ENCODE measurements around the gene NRG4. TPM values are rescaled to one million over a fixed set of nuclear protein-coding genes. Genes with fewer than 3 reads are reported as not detected.
A peak's percentile ranks its signal among the peaks of the same experiment; 100 is the strongest.

Gene NRG4
- total and polyA plus RNA-seq, 9 of the 15 experiments (the other 6 are each of a cell fraction or from before 2014, with no cell fraction given), result 0.33 to 2.5 (median 0.76) TPM

DNA sequence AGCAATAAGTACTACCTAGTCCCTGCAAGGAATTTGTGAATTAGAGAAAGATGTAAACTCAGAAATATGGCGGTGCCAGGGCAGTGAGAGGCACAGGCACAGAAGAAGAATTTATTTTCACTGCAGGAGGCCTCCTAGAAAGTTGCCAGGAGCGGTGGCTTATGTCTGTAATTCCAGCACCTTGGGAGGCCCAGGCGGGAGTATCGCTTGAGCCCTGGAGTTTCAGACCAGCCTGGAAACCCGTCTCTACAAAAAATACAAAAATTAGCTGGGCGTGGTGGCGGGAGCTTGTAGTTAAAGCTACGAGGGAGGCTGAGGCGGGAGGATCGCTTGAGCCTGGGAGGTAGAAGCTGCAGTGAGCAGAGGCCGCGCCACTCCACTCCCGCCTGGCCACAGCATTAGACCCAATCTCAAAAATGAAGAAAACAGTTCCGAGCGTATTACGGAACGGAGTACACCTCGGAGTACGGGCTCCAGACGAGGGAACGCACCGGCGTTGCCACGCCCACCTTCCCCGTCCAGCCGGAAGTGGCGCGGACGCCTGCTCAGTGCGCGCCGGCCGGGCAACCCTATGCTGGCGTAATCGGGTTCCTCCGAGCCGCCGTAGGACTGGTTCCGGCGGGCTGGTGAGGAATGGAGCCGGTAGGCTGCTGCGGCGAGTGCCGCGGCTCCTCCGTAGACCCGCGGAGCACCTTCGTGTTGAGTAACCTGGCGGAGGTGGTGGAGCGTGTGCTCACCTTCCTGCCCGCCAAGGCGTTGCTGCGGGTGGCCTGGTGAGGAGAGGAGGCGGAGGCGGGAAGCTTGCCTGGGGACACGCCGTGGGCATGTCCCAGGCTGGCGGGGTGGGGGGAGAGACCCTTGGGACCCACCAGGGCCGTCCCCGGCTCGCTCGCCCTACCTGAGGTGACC, 108.6 kb downstream of the NRG4 start, which contains the start of gene FBXO22 (continued):
- TF ChIP-seq CREB3L1 (IDR thresholded peaks at IDR 0.05; ENCODE audit: borderline replicate concordance, low read depth) (peak; percentile 75), NONO (IDR thresholded peaks at IDR 0.05; ENCODE audit: low read depth in 2 of 2, low read length in 1 of 2) (peak in 1 of 2 experiments; percentile 55; a peak in 1 of 4 replicates), NUFIP1 (IDR thresholded peaks at IDR 0.05; ENCODE audit: partially characterized antibody) (no peak), MXI1 (IDR thresholded peaks at IDR 0.05; ENCODE audit: low read depth, low read length) (peak; percentile 63), POLR2A (conservative IDR thresholded peaks at IDR 0.05) (peak; percentile 92), GABPB1 (CRISPR knock-in tag; IDR thresholded peaks at IDR 0.05) (peak; percentile 100), EP300 (IDR thresholded peaks at IDR 0.05; ENCODE audit: low read length) (no peak), PHB2 (IDR thresholded peaks at IDR 0.05; ENCODE audit: low read depth) (no peak), SAP30 (IDR thresholded peaks at IDR 0.05; ENCODE audit: borderline replicate concordance, insufficient read depth, low read depth, low read length, poor library complexity, severe bottlenecking) (peak; percentile 31), MAFK (IDR thresholded peaks at IDR 0.05; ENCODE audit: low read length) (no peak), GATA2 (CRISPR knock-in tag; IDR thresholded peaks at IDR 0.05) (no peak), U2AF2 (optimal IDR thresholded peaks at IDR 0.05; ENCODE audit: low read depth, low read length) (no peak), TFAM (CRISPR knock-in tag; conservative IDR thresholded peaks at IDR 0.05) (no peak), DACH1 (IDR thresholded peaks at IDR 0.05; ENCODE audit: partially characterized antibody) (no peak), PURB (CRISPR knock-in tag; IDR thresholded peaks at IDR 0.05; ENCODE audit: low read depth) (no peak), BRD9 (IDR thresholded peaks at IDR 0.05; ENCODE audit: low read depth, partially characterized antibody) (no peak), SMC3 (conservative IDR thresholded peaks at IDR 0.05; ENCODE audit: insufficient read depth, low read depth, low read length) (no peak), GABPA (tag; conservative IDR thresholded peaks at IDR 0.05; ENCODE audit: low read depth) (peak; percentile 99), FOSL1 (tag; conservative IDR thresholded peaks at IDR 0.05) (peak; percentile 31; the same call in 1 of the 2 replicates), HDAC3 (IDR thresholded peaks at IDR 0.05; ENCODE audit: borderline replicate concordance, partially characterized antibody) (no peak), ETS2 (tag; IDR thresholded peaks at IDR 0.05; ENCODE audit: borderline replicate concordance, poor library complexity, severe bottlenecking) (no peak)
- TF ChIP-seq, protein P1, sequence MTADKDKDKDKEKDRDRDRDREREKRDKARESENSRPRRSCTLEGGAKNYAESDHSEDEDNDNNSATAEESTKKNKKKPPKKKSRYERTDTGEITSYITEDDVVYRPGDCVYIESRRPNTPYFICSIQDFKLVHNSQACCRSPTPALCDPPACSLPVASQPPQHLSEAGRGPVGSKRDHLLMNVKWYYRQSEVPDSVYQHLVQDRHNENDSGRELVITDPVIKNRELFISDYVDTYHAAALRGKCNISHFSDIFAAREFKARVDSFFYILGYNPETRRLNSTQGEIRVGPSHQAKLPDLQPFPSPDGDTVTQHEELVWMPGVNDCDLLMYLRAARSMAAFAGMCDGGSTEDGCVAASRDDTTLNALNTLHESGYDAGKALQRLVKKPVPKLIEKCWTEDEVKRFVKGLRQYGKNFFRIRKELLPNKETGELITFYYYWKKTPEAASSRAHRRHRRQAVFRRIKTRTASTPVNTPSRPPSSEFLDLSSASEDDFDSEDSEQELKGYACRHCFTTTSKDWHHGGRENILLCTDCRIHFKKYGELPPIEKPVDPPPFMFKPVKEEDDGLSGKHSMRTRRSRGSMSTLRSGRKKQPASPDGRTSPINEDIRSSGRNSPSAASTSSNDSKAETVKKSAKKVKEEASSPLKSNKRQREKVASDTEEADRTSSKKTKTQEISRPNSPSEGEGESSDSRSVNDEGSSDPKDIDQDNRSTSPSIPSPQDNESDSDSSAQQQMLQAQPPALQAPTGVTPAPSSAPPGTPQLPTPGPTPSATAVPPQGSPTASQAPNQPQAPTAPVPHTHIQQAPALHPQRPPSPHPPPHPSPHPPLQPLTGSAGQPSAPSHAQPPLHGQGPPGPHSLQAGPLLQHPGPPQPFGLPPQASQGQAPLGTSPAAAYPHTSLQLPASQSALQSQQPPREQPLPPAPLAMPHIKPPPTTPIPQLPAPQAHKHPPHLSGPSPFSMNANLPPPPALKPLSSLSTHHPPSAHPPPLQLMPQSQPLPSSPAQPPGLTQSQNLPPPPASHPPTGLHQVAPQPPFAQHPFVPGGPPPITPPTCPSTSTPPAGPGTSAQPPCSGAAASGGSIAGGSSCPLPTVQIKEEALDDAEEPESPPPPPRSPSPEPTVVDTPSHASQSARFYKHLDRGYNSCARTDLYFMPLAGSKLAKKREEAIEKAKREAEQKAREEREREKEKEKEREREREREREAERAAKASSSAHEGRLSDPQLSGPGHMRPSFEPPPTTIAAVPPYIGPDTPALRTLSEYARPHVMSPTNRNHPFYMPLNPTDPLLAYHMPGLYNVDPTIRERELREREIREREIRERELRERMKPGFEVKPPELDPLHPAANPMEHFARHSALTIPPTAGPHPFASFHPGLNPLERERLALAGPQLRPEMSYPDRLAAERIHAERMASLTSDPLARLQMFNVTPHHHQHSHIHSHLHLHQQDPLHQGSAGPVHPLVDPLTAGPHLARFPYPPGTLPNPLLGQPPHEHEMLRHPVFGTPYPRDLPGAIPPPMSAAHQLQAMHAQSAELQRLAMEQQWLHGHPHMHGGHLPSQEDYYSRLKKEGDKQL (CRISPR knock-in tag; IDR thresholded peaks at IDR 0.05; ENCODE audit: borderline replicate concordance), result no peak
